Measurements from ENCODE around the gene C1QL3.

Gene C1QL3

DNA sequence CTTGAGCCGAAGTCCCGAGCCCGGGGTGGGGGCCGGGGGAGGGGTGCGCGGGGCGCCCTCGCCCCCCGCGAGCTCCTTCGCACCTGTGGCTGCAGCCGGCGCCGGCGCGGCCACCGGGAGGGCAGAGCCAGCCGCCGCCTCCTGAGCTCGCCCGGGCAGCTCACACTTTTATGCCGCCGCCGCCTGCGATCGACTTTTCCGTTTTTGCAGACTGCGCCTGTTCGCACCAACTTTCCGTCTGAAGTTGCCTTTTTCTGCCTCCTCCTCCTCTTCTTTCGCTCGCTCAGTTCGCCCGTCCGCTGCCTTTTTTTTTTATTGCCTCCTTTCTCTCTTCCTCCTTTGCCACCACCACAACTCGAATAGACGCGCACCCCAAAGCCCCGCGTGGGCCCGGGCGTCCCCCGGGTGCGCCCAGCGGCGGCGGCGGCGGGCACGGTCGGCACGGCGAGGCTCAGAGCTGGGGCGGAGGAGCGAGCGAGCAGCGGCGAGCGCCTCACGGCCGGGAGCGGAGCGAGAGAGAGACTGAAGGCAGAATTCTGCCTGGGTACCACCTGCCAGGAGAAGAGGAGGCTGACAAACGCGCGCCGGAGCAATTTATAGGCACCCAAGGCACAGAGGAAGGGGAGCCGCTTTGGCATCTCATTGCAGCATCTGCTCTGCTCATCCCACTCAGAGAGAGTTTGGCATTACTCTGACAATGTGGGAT lies at the start of gene C1QL3:
TSS of gene C1QL3 (minus strand) at position 569 of the 706 bp plus-strand sequence. CDS start 814 bp downstream, outside the sequence.
- no peak for DNase-seq

DNA sequence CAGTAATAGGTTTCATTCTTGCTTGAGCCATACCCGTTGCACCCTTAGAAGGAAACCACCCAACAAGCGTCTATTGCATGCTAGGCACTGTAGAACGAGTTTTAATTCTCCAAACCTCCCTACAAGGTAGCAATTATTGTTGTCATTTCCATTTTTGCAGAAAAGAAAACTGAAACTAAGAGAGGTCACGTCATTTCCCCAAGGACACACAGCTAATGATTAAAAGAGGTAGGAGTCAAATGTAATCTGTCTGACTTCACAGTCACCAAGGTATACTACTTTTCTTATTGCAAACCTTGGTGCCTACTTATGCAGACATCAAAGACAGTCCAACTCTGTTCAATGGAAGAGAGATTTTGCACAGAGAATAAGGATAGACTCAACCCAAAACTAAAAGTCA lies 49.1 kb upstream of the C1QL3 start:
- DNase-seq, result no peak

DNA sequence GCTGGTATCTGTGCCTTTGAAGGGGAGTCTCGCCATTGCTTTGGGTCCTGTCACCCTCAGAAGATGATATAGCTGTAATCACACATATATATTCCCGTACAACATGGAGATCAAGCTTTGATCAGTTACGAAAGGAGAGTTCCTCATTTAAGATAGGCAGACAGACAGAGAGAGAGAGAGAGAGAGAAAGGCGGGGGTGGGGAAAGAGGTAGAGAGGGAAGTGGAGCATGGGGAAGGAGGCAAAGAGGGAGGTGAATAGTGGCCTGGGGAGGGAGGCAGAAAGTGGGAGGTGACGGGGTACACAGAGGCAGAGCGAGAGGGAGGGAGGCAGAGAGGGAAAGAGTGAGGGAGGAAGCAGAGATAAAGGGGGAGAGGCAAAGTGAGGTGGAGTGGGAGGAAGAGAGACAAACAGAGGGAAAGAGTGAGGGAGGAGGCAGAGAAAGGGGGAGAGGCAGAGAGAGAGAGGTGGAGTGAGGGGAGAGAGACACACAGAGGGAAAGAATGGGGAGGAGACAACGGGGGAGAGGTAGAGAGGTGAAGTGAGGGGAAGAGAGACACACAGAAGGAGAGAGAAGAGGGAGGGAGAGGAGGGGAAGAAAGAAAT lies 44.6 kb upstream of the C1QL3 start:
- no peak for DNase-seq

- DNase-seq, result no peak
These were observed 43.9 kb upstream of the C1QL3 start for GRCh38 chr10:16565604-16566003.

DNA sequence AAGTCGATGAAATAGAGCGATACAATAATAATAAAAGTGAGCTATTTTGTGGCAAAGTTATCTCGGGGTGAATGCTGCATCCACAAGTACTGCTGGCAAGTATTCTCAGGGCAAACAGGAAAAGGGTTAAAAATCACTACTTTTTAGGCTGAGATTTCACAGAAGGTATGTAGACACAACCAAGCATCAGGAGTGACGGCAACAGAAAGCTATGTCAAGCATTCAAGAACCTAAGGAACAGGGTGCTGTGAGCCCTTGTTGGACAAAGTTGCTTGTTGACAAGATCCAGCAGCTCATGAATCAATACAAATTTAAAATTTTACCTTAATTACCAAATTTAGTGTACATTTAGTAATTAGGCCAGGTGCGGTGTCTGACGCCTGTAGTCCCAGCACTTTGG lies 41.2 kb upstream of the C1QL3 start:
- no peak for DNase-seq

GRCh38 chr10:16559236-16559773 lies 37.6 kb upstream of the C1QL3 start:
- DNase-seq, result no peak

GRCh38 chr10:16547973-16548372 lies 26.3 kb upstream of the C1QL3 start:
- DNase-seq, result no peak

DNA sequence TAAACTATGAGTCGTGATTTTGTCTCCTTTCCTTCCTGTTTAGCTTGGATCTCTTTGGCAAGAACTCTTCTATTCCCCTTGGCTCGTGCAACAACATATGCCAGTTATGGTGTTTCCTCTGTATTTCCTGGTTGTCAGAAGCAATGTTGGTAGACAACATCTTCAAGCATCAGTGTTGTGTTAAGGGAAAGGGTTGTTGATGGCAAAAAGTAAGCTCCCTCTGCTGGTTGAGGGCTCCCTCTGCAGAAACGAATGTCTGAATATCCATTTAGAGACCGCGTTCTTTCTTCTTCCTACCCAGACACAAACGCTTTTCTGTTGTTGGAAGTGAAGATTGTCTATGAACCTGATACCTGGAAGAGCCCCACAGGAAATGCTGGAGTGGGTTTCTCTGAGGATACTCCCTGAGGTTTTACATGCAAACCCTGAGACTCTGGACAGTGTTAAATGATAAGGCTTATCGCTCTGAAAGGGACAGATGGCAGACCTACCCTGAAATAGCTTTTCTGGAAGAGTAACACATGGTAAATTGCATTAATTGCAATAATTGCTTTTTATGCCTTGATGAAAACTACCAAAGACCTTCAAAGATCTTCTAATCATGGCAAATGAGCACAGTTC lies 23.5 kb upstream of the C1QL3 start:
- no peak for DNase-seq

GRCh38 chr10:16544591-16544990 lies 22.9 kb upstream of the C1QL3 start:
- DNase-seq, result no peak

- DNase-seq, result no peak
These were observed 22.4 kb upstream of the C1QL3 start for GRCh38 chr10:16544099-16544498.

GRCh38 chr10:16536155-16536554 lies 14.5 kb upstream of the C1QL3 start:
- no peak for DNase-seq

DNA sequence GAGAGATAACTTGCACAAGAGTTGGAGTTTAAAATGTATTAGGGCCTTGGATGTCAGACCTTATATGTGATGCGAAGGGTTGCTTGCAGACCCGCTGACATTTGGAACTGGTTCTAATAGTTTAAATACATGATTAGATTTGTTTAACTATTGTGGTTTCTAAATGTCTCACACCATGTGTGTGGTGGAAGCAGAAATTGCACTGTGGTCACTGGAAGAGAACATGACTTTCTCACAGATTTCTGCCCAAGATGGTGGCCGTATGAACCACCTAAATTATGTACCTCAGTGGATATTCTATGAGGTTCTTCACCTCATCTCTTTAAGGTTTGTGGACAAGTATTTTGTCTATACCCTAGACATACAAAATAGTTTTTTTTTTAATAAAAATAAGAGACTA lies 8.2 kb upstream of the C1QL3 start:
- DNase-seq, result no peak

GRCh38 chr10:16527452-16527851 lies 5.8 kb upstream of the C1QL3 start:
- DNase-seq, result no peak

- DNase-seq, result no peak
These were observed 779 bp downstream of the C1QL3 start for GRCh38 chr10:16520900-16521299.

GRCh38 chr10:16519908-16520861 lies 1.5 kb downstream of the C1QL3 start:
- DNase-seq, result no peak

- DNase-seq, result no peak
These were observed 2.3 kb downstream of the C1QL3 start for GRCh38 chr10:16519250-16519907.

DNA sequence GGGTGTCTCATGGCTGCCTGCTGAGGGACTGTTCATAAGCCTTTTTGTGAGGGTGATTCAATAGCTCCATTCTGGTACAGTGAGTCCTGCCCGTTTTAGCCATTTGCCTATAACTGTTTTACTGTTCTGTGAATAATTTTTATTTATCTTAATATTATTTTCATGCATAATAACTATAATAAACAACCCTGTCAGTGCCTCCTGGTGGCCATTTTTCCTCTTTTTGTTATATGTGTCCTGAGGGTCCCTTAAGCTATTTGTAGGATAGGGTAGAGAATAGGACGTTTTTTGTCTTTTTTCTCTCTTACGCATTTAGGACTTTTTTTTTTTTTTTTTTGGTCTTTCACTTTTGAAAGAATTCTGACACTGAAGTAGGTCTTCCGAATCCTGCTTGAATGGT lies 2.9 kb downstream of the C1QL3 start:
- DNase-seq, result no peak

DNA sequence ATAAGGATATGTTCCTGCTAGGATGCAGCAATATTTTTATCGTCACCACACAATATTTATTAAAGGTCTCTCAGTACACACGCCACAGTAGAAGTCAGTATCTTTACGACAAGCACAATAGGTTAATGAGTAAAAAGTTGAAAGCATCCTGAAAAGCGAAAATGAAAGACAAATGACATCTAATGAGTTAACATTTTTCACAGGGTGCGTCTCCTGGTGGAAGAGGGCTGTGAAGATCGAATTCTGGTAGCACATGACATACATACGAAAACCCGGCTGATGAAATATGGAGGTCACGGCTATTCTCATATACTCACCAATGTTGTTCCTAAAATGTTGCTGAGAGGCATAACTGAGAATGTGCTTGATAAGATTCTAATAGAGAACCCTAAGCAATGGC lies 10.8 kb downstream of the C1QL3 start:
- no peak for DNase-seq

DNA sequence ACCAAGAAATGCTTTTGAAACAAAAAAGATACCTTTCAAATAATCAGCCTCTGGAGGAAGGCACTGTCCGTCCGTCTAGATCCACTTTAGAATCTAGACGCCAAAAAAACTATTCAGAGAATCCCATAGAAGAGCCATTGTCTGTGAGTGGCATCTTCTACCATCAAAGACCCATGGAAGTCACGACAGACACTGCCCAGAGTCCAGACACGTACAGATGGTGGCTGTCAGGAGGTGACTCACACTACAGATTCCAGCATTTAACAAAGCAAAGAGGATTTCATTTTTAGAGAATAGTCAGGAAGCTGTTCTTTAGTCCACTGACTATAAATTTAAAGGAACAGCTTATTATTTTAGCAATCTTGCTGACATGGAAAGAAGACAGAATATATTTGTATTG lies 11.7 kb downstream of the C1QL3 start:
- no peak for DNase-seq

DNA sequence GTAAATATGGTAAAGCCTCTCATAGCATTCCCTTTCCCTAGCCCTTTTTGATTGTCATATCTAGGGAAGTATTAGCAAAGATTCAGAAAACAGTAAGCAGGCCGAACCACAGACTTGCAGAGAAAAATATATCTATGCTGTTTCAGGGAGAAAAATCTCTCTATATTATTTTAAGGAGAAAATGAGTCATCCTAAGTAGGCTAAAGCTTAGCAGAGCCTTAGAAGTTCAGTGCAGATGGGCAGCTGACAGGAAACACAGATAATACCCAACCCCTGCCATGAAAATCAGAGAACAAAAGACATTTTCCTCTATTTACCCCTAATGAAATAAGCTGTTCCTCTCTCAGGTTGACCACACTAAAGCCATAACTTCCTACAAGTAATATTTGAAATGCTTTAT lies 16.5 kb downstream of the C1QL3 start:
- DNase-seq, result no peak

GRCh38 chr10:16497911-16498310 lies 23.8 kb downstream of the C1QL3 start:
- DNase-seq, result no peak

- DNase-seq, result no peak
These were observed 27.7 kb downstream of the C1QL3 start for GRCh38 chr10:16493884-16494536.

Measured in NCI-H187 treated with DMSO at 0.1 percent for 48 hours (cell line).